OCI-LY1 (cell line): ENCODE results near the gene NALF2.
A peak's percentile ranks its signal among the peaks of the same experiment; 100 is the strongest.

Experiments
- H2AFZ ChIP-seq: fragments of 200-600 bp; sonication (generic), shearing (Covaris generic); 2 replicates; pipeline ENCODE4 v1.6.0; 2014; ENCODE audit warnings: antibody characterized with exemption, mild to moderate bottlenecking, low read length
- H3F3A ChIP-seq: fragments of 200-600 bp; sonication (generic), shearing (Covaris generic); 2 replicates; pipeline ENCODE4 v1.6.0; 2014; ENCODE audit warnings: mild to moderate bottlenecking, antibody characterized with exemption, low read length, moderate library complexity; ENCODE audit not compliant: insufficient read depth
- H3K27ac ChIP-seq: fragments of 200-600 bp; sonication (generic); 2 replicates; pipeline ENCODE4 v1.5.1; 2014; ENCODE audit warnings: low read length, mixed run types, mild to moderate bottlenecking, low read depth; ENCODE audit not compliant: poor library complexity, severe bottlenecking
- H3K27me3 ChIP-seq: fragments of 200-600 bp; sonication (generic); 2 replicates; pipeline ENCODE4 v1.6.0; 2014; ENCODE audit warnings: antibody characterized with exemption, mild to moderate bottlenecking, low read length, moderate library complexity; ENCODE audit not compliant: insufficient read depth
- H3K36me3 ChIP-seq: fragments of 200-600 bp; sonication (generic); 2 replicates; pipeline ENCODE4 v1.6.1; 2014; ENCODE audit warnings: mild to moderate bottlenecking, antibody characterized with exemption, low read length, moderate library complexity, mixed read lengths; ENCODE audit not compliant: insufficient read depth
- H3K4me1 ChIP-seq: fragments of 200-600 bp; sonication (generic); 2 replicates; pipeline ENCODE4 v1.5.1; 2014; ENCODE audit warnings: mild to moderate bottlenecking, low read length, moderate library complexity; ENCODE audit not compliant: insufficient read depth, severe bottlenecking
- H3K4me2 ChIP-seq: fragments of 200-600 bp; sonication (generic), shearing (Covaris generic); 2 replicates; pipeline ENCODE4 v1.6.1; 2014; ENCODE audit warnings: low read length
- H3K4me3 ChIP-seq: fragments of 200-600 bp; sonication (generic); 2 replicates; pipeline ENCODE4 v1.5.1; 2014; ENCODE audit warnings: low read length, low read depth, mild to moderate bottlenecking, mixed read lengths; ENCODE audit not compliant: poor library complexity, severe bottlenecking
- H3K79me2 ChIP-seq: fragments of 200-600 bp; shearing (Covaris generic); 2 replicates; pipeline ENCODE4 v1.6.1; 2016; ENCODE audit warnings: mixed run types, low read length, mixed read lengths; ENCODE audit not compliant: insufficient read depth
- H3K9ac ChIP-seq: fragments of 200-600 bp; sonication (generic), shearing (Covaris generic); 2 replicates; pipeline ENCODE4 v1.6.1; 2014; ENCODE audit warnings: mild to moderate bottlenecking, low read length, mixed read lengths
- H3K9me2 ChIP-seq: fragments of 200-600 bp; sonication (generic), shearing (Covaris generic); 2 replicates; pipeline ENCODE4 v1.6.1; 2014; ENCODE audit warnings: low read depth, mild to moderate bottlenecking, low read length, mixed read lengths
- H3K9me3 ChIP-seq: fragments of 200-600 bp; shearing (Covaris generic); 2 replicates; pipeline ENCODE4 v1.6.1; 2014; ENCODE audit warnings: low read length, mixed read lengths
- H4K20me1 ChIP-seq: fragments of 200-600 bp; sonication (generic), shearing (Covaris generic); 2 replicates; pipeline ENCODE4 v1.6.0; 2016; ENCODE audit warnings: mild to moderate bottlenecking, low read length; ENCODE audit not compliant: insufficient read depth
- CTCF ChIP-seq: fragments of 200-600 bp; sonication (generic), shearing (Covaris generic); IDR thresholded peaks from 2 replicates; pipeline ENCODE4 v1.5.1; 2017; ENCODE audit warnings: mild to moderate bottlenecking, antibody characterized with exemption, low read length, moderate library complexity, mixed read lengths
- EZH2 ChIP-seq: fragments of 200-600 bp; sonication (generic), shearing (Covaris generic); IDR thresholded peaks from 2 replicates; pipeline ENCODE4 v1.8.0; 2017; ENCODE audit warnings: borderline replicate concordance, mixed run types, mild to moderate bottlenecking, antibody characterized with exemption, low read length, moderate library complexity, mixed read lengths

NALF2 gene

GRCh38 chrX:69469975-69470374 lies 34.2 kb upstream of the NALF2 start:
- Histone ChIP-seq H3K27ac (no peak overlapping the region), H3K36me3 (no peaks in the 10 kb centered on the region), H3K9me3 (no peaks in the 10 kb centered on the region), H3K27me3 (no peaks in the 10 kb centered on the region), H3K79me2 (no peaks in the 10 kb centered on the region), H3K4me2 (no peak overlapping the region), H3K4me3 (no peak overlapping the region), H3K4me1 (no peaks in the 10 kb centered on the region), H3F3A (no peaks in the 10 kb centered on the region), H4K20me1 (no peaks in the 10 kb centered on the region), H3K9ac (no peak overlapping the region), H2AFZ (no peak overlapping the region), H3K9me2 (no peaks in the 10 kb centered on the region)
- TF ChIP-seq EZH2 (no peak), CTCF (no peak)

GRCh38 chrX:69489625-69490024 lies 14.5 kb upstream of the NALF2 start:
- Histone ChIP-seq H3K27ac (no peak overlapping the region), H3K9ac (no peak overlapping the region), H3K9me3 (no peaks in the 10 kb centered on the region), H3K36me3 (no peaks in the 10 kb centered on the region), H3K4me1 (no peaks in the 10 kb centered on the region), H3K4me3 (no peak overlapping the region), H2AFZ (no peak overlapping the region), H3K27me3 (no peaks in the 10 kb centered on the region), H3K4me2 (no peak overlapping the region), H3K79me2 (no peaks in the 10 kb centered on the region), H3F3A (no peaks in the 10 kb centered on the region), H3K9me2 (no peaks in the 10 kb centered on the region), H4K20me1 (no peaks in the 10 kb centered on the region)
- TF ChIP-seq EZH2 (no peak), CTCF (no peak)

DNA sequence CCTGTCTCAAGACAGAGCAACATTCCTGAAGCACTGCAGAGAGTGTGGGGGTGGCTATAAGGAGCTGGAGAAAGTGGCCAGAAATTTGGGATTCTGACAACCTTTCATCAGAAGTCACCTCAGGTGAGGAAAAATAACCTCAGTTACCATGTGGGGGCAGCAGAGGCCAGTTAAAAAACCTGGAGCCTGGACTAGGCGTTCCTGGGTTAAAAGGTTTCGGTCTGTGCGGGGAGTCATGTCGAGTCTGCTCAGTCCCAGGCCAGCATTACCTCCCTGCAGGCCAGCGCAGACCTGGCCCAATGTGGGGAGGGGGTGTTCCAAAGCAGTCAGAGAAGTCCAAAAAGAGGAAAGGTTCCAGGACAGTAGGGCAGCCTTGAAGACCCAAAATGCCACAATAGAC lies 10.9 kb upstream of the NALF2 start:
- Histone ChIP-seq H3K79me2 (no peaks in the 10 kb centered on the region), H3K9ac (no peak overlapping the region), H3K9me2 (no peaks in the 10 kb centered on the region), H3K27ac (no peak overlapping the region), H3K27me3 (no peaks in the 10 kb centered on the region), H3K36me3 (no peaks in the 10 kb centered on the region), H2AFZ (no peak overlapping the region), H3K4me3 (no peak overlapping the region), H3F3A (no peaks in the 10 kb centered on the region), H3K4me2 (no peak overlapping the region), H3K9me3 (no peaks in the 10 kb centered on the region), H4K20me1 (no peaks in the 10 kb centered on the region), H3K4me1 (no peaks in the 10 kb centered on the region)
- TF ChIP-seq CTCF (peak; percentile 45; the same call in 1 of the 2 replicates), EZH2 (no peak)
